Islet precursor cell (in vitro differentiated cells): ENCODE results near the gene MGP.

Source experiments
- DNase-seq: peaks from one replicate; pipeline ENCODE4 v3.0.0-alpha.2; 2018

The MGP gene

DNA sequence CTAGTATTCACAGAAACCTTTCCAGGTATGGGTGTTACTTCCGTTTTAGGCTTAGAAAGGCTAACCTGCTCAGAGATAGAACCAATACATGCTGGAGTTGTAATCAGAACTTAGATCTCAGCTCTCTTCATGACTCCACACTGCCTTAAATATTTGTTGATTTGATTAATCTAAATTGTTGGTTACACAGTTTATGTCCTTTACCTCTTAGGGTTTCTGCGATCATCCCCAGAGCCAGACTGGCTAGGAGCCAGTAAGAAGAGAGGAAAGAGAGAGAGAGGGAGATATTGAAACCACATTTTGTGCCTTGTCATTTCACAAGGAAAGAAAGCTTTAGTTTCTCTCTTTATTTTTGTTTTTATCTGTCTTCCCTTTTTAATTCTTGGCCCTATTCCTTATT is 16.8 kb upstream of the MGP start:
- no peak for DNase-seq

GRCh38 chr12:14901228-14901562 is 15.5 kb upstream of the MGP start:
- DNase-seq, result no peak

DNA sequence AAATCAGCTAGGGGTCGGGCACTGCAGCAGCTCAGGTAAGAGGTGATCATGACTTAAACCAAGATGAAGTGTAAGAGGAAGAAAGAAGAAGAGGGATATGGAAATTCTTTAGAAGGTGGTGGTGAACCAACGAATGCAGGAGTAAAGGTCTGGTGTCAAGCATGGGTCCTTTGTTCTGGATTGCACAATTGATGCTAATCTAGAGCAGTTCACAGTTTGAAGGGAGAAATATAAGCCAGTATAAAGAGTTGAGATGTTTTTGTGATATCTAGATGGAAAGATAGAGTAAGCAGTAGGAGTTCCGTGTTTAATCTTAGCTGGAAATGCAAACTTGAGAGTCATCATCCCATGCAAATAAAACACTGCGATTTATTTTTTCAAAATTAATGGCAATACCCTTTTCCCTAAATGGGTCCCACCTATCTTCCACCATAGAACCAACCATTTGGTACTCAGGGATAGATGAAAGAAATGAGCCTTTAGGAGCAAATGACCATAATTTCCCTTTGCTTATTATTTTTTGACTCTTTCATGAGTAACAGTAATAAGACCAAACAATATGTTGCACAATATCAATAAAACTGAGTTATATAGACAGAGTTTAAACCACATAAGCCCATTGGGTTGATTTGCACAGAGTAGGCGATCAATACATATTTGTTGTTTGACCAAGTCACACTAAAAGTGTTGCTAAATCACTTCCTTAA is 15.0 kb upstream of the MGP start:
- DNase-seq, result no peak

DNA sequence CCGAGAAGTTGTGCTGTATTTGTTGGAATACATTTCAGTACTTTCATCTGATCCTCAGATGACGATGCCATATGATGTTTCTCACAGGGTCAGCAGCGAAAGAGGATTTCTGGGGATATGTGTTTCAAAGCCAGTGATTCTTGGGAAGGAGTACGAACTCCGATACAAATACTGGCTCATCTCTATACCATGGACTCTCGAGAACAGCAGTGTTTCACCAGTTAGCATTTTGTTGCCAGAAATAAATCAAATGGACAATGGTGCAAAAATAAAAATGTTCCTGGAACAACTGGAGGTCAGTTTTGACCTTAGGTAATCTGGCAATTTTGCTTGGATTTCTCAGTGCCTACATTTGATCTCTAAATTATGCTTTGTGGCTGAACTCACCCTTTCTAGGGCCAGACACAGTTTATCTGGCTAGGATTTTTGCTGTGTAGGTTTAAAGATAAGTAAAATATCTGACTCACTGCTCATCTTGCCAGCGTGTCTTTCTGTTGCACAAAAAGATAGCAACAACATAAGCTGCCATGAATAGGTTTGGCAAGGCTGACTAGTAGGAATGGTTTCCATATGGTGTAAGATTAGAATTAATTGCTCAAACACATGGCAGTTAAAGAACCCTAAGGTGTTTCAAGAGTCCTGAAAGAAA is 11.0 kb upstream of the MGP start:
- no peak for DNase-seq

DNA sequence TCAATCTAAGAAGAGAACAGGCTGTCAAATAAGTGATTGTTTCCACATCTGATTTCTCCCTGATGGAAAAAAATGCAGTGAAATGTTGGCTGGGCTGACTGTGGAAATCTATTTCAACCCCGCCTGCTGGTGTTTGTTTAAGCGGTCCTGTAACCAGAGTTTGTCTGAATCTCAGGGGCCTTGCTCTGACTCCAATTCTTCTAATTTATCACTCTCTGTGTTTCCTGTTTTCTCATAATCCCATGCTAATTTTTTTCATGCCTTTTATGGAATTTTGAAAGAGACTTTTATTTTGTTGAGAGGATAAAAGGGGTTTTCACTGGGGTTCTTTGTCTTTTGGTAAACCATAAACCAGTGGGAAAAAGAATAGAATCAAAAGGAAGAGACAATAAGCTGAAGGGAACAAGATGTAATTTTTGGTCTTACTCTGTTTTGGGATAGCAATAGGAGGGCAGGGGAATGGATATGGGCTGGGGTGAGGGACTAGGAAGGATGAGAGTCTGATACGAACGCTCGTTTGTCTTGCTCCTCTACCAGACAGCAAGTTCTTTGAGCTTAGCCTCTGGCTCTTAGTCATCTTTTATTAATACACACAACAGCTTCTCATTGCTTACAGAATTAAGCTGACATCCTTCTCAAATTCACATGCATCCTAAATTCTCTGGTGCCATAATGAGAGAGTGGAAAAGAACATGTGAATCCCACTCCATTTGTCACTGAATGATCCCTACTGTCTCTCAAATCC is 8.0 kb upstream of the MGP start:
- DNase-seq, result no peak

DNA sequence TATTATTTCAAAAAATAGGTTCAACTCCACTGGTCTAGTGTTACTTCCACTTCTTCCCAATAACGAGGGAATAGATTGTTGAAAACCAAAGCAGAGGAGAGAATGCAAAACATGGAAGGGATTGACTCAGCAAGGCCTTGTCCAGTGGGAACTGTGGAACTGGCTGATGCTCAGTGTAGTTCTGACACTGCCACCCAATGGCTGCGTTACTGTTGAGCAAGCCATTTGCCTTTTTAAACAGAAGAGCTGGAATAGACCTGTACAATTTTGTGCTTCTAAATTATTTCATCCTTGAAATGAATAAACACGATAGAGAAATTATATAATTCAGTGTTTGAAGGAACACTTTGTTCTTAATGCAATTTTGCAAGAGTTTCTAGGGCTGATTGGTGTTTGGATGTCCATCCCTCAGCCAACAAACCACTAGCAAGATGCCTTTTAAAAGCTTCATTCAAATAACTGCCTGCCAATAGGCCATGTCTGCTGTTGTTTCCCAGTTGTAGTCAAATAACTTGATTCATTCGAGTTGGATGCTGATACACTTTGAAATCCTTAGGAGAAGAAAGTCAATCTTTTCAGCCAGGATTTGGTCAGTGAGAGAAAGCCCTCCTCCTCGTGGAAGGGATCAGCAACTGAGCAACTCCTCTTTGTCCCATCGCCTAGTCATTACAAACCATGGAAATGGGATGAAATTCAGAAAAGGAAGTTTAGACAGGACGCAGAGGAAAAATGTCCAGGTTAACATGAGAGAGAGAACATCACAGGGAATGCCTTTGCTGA is 7.3 kb upstream of the MGP start:
- no peak for DNase-seq

- no peak for DNase-seq
Measured at GRCh38 chr12:14890701-14891100, 5.0 kb upstream of the MGP start.

DNA sequence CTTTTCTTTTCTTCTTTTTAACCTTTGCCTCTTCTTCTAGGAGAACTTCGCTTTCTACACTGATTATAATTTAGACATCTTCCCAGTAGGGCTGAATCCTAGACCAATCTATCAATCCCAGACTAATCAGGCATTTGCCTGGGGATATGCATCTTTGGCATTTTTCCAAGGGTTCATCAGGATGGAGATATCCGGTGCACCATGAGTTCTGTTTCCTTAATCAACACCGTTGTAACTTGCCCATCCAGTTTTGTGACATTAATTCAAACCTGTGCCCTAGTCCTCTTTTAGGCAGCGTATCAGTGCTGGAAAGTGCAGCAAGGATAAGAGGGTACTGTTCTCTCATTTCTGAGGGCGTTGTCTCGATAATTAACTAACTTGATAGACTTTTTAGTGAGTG is 617 bp upstream of the MGP start:
- DNase-seq, result no peak

GRCh38 chr12:14884458-14884878 is 1.2 kb downstream of the MGP start:
- DNase-seq, result no peak

DNA sequence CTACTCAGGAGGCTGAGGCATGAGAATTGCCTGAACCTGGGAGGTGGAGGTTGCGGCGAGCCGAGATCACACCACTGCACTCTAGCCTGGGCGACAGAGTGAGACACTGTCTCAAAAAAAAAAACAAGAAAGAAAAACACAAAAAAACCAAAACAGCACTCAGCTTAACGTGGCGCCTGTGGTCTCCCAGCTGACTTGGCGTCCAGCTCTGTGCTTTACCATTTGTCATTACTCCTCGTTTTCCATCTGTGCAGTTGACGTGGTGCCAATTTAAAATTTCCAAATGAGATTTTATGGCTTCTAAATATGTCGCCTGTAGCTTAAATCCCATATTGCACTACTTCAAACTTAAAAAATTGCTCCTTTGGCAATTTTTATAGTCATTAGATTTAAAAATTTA is 2.0 kb downstream of the MGP start:
- DNase-seq, result no peak

- DNase-seq, result no peak
Measured at GRCh38 chr12:14880890-14881453, 4.7 kb downstream of the MGP start.

- no peak for DNase-seq
Measured at GRCh38 chr12:14879222-14879933, 6.3 kb downstream of the MGP start.

DNA sequence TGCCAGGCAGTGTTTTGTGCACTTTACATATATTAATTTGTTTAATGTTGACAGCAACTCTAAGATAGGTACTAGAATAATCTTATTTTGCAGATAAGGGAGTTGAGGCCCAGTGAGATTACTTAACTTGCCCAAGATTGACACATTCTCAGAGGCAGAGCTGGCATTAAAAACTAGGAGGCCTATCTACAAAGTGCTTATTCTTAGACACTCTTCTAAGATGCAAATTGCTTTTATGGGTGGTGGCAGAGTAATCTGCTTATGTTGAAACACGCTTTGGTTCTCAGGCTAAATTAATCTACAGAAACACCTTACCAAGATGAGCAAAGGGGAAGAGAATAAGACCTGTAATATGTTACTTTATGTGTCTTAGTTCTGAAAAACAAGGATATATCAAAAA is 7.2 kb downstream of the MGP start:
- no peak for DNase-seq

DNA sequence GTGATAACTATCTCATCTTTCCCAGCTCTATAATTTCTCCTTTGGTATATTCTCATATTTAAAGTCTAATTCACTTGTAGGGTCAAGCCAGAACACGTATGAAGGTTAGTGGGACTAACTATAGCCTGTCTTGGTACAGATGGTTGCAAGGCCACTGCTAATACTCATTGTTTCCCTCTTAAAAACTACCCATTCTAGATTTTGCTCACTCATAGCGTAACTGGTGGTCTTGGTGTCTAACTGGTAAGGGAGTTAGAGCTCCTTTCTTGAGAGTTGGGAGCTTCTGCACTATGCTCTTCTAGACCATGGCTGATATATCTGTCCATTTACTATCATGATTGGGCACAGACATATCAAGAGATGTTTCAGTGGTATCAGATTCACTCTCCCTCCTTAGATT is 8.8 kb downstream of the MGP start:
- DNase-seq, result no peak

DNA sequence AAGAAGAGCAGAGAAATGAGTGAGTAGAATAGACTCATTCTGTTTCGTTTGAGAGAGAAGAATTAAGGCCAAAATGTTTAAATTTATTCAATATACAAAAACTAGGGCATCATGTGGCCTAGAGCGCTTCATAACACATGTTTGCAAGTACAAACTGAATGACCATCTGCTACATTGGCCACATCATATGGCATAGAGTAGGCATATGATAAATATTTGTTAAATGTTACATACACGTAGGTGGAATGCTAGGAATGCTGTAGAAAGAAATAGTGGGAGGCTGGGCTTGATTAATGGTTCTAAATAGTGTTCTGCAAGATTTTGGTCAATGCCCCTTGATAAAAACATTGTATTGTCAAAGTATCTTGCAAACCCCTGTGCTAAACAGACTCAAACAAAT is 10.8 kb downstream of the MGP start:
- no peak for DNase-seq

- no peak for DNase-seq
Measured at GRCh38 chr12:14873440-14874185, 12.0 kb downstream of the MGP start.

GRCh38 chr12:14871886-14872285 is 13.8 kb downstream of the MGP start:
- no peak for DNase-seq

DNA sequence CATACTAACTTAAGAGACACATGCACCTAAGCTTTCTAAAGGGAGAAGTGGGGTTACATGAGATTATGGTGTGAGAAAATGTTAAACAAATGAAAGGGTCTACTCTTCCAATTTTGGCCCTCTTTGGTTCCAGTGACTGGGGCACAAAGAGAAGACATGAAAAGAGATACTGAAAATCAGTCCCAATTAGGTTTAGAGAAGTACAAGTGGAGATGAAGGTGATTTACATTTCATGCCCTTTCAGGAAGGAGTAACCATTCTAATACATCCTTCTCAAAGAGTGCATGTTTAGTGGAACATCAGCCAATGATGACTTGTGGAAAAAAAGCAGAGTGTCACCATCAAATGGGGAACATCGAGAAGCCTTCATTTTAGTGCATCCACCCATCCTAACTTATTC is 14.4 kb downstream of the MGP start:
- no peak for DNase-seq

DNA sequence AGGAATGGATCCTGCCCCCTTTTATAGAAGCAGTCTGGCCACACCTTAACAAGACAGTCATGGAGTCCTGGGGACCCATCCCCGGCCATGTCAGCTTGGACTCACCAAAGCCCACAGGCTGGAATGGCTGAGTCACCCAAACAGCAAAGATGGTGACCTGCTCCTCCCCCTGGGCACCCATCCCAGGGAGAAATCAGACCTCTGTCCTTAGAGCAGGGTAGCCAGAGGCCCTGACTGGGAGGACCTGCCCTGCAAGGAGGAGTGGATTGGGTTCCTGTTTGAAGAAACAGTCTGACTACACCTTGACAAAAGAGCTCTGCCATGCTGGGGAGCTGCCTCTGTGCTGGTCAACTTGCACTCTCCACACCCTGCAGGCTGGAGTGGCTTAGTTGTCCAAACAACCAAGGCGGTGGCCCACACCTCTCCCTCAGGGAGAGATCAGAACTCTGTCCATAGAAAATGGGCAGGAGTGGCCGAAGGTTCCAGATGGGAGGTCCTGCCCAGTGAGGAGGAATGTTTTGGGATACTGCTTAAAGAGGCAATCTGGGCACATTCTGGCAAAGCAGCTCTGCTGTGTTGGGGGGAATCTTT is 16.6 kb downstream of the MGP start:
- DNase-seq, result no peak

DNA sequence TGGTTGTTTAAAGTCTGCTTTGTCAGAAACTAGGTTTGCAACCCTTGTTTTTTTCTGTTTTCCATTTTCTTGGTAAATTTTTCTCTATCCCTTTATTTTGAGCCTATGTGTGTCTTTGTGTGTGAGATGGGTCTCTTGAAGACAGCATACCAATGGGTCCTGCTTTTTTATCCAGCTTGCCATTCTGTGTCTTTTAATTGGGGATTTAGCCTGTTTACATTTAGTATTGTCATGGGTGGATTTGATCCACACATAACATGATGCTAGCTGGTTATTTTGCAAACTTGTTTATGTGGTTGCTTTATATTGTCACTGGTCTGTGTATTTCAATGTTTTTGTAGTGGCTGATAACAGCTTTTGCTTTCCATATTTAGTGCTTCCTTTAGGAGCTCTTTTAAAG is 25.2 kb downstream of the MGP start:
- DNase-seq, result no peak

- no peak for DNase-seq
Measured at GRCh38 chr12:14858513-14858912, 27.1 kb downstream of the MGP start.
